Measurements from ENCODE around the gene DNER.
"Not testable (repeated sequence)": the region's sequence is repeated elsewhere in the genome, so short reads cannot be mapped to it uniquely, and the experiment has no call there.

The DNER gene

GRCh38 chr2:229714080-229714735, at the start of gene DNER:
TSS of gene DNER (minus strand) at chr2:229714555. CDS start at chr2:229714423, 132 bp downstream.
- peak; percentile 44 for DNase-seq (ENCODE audit: low read depth, low spot score)

- DNase-seq (ENCODE audit: low read depth, low spot score) = no peak
These were observed 47.3 kb upstream of the DNER start for GRCh38 chr2:229761663-229762062.

- not testable (repeated sequence) for DNase-seq (ENCODE audit: low read depth, low spot score)
These were observed 43.1 kb upstream of the DNER start for GRCh38 chr2:229757462-229757861.

GRCh38 chr2:229752970-229753729, 38.8 kb upstream of the DNER start:
- no peak for DNase-seq (ENCODE audit: low read depth, low spot score)

- DNase-seq (ENCODE audit: low read depth, low spot score) = no peak
These were observed 35.4 kb upstream of the DNER start for GRCh38 chr2:229749779-229750178.

GRCh38 chr2:229748950-229749349, 34.6 kb upstream of the DNER start:
- no peak for DNase-seq (ENCODE audit: low read depth, low spot score)

- not testable (repeated sequence) for DNase-seq (ENCODE audit: low read depth, low spot score)
These were observed 28.3 kb upstream of the DNER start for GRCh38 chr2:229742691-229743090.

- DNase-seq (ENCODE audit: low read depth, low spot score) = no peak
These were observed 25.9 kb upstream of the DNER start for GRCh38 chr2:229740279-229740678.

- DNase-seq (ENCODE audit: low read depth, low spot score) = no peak
These were observed 23.8 kb upstream of the DNER start for GRCh38 chr2:229738024-229738625.

GRCh38 chr2:229734410-229734809, 20.1 kb upstream of the DNER start:
- no peak for DNase-seq (ENCODE audit: low read depth, low spot score)

GRCh38 chr2:229733611-229734245, 19.4 kb upstream of the DNER start:
- no peak for DNase-seq (ENCODE audit: low read depth, low spot score)

GRCh38 chr2:229732897-229733296, 18.5 kb upstream of the DNER start:
- DNase-seq (ENCODE audit: low read depth, low spot score) = no peak

GRCh38 chr2:229731916-229732315, 17.6 kb upstream of the DNER start:
- no peak for DNase-seq (ENCODE audit: low read depth, low spot score)

- no peak for DNase-seq (ENCODE audit: low read depth, low spot score)
These were observed 17.0 kb upstream of the DNER start for GRCh38 chr2:229731363-229731762.

GRCh38 chr2:229728370-229728769, 14.0 kb upstream of the DNER start:
- no peak for DNase-seq (ENCODE audit: low read depth, low spot score)

GRCh38 chr2:229726643-229727042, 12.3 kb upstream of the DNER start:
- no peak for DNase-seq (ENCODE audit: low read depth, low spot score)

GRCh38 chr2:229725716-229726574, 11.6 kb upstream of the DNER start:
- DNase-seq (ENCODE audit: low read depth, low spot score) = peak; percentile 77

GRCh38 chr2:229723192-229723591, 8.8 kb upstream of the DNER start:
- DNase-seq (ENCODE audit: low read depth, low spot score) = not testable (repeated sequence)

GRCh38 chr2:229719926-229720647, 5.7 kb upstream of the DNER start:
- DNase-seq (ENCODE audit: low read depth, low spot score) = no peak

- DNase-seq (ENCODE audit: low read depth, low spot score) = no peak
These were observed 3.7 kb upstream of the DNER start for GRCh38 chr2:229718057-229718456.

Measured in astrocyte of the hippocampus (primary cell).